ENCODE measurements around the gene ANKH.

- TF ChIP-seq REST (IDR thresholded peaks at IDR 0.05; ENCODE audit: low read depth, low read length) (no peak), JUND (IDR thresholded peaks at IDR 0.05; ENCODE audit: low read depth, low read length) (no peak), HDAC6 (IDR thresholded peaks at IDR 0.05; ENCODE audit: unreplicated experiment) (no peak), BCLAF1 (IDR thresholded peaks at IDR 0.05) (no peak), KDM1A (IDR thresholded peaks at IDR 0.05; ENCODE audit: borderline replicate concordance) (no peak), JUNB (IDR thresholded peaks at IDR 0.05) (no peak), CTCF (IDR thresholded peaks at IDR 0.05 in 2 of 3, conservative IDR thresholded peaks at IDR 0.05 in 1 of 3; ENCODE audit: control insufficient read depth in 2 of 3, extremely low read depth in 1 of 3, insufficient read depth in 1 of 3, low read depth in 3 of 3, low read length in 3 of 3) (no peak), POLR2A (IDR thresholded peaks at IDR 0.05; ENCODE audit: low read depth, low read length) (no peak), MXI1 (IDR thresholded peaks at IDR 0.05; ENCODE audit: low read depth, low read length) (no peak), POLR2AphosphoS2 (IDR thresholded peaks at IDR 0.05; ENCODE audit: low read depth, low read length) (no peak), PAX5 (IDR thresholded peaks at IDR 0.05; ENCODE audit: borderline replicate concordance, low read depth, low read length) (no peak), E2F4 (IDR thresholded peaks at IDR 0.05; ENCODE audit: low read depth, low read length) (no peak), RFX5 (IDR thresholded peaks at IDR 0.05; ENCODE audit: low read depth, low read length) (no peak), RBBP5 (conservative IDR thresholded peaks at IDR 0.05) (no peak)
These were observed 7.3 kb downstream of the ANKH start for GRCh38 chr5:14864181-14864812.

All from GM12878 (cell line).